ENCODE results near the gene APPL1.

DNA sequence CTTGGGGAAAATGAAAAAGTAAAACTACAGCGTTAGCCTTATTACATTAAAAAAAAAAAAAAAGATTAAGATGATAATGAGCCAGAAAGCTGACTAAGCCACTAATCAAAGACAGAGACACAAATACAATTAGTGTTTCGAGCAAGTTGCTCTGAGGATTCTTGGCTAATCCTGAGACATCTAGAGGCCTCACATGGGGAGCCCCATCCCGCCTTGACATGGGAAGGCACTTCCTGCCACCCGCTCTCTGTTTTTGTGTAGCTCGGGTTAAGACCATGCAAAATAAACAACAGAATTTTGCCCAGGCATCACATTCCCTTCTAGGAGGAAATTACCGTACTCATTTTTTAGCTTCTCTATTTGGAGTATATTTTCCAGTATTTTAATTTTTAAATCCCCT lies 43.0 kb upstream of the APPL1 start:
- TF ChIP-seq, protein P1, sequence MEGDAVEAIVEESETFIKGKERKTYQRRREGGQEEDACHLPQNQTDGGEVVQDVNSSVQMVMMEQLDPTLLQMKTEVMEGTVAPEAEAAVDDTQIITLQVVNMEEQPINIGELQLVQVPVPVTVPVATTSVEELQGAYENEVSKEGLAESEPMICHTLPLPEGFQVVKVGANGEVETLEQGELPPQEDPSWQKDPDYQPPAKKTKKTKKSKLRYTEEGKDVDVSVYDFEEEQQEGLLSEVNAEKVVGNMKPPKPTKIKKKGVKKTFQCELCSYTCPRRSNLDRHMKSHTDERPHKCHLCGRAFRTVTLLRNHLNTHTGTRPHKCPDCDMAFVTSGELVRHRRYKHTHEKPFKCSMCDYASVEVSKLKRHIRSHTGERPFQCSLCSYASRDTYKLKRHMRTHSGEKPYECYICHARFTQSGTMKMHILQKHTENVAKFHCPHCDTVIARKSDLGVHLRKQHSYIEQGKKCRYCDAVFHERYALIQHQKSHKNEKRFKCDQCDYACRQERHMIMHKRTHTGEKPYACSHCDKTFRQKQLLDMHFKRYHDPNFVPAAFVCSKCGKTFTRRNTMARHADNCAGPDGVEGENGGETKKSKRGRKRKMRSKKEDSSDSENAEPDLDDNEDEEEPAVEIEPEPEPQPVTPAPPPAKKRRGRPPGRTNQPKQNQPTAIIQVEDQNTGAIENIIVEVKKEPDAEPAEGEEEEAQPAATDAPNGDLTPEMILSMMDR (IDR thresholded peaks at IDR 0.05) = no peak
- TF ChIP-seq EP300 (IDR thresholded peaks at IDR 0.05) (no peak), POLR2A (IDR thresholded peaks at IDR 0.05) (no peak)

All from upper lobe of left lung (tissue), 4 donors.